ENCODE results near the gene TIMP2. TPM values are rescaled to one million over a fixed set of nuclear protein-coding genes. Genes with fewer than 3 reads are reported as not detected.

The TIMP2 gene
- total and polyA plus RNA-seq, 2 donors from 2014 or later: 72.1 to 172 TPM

DNA sequence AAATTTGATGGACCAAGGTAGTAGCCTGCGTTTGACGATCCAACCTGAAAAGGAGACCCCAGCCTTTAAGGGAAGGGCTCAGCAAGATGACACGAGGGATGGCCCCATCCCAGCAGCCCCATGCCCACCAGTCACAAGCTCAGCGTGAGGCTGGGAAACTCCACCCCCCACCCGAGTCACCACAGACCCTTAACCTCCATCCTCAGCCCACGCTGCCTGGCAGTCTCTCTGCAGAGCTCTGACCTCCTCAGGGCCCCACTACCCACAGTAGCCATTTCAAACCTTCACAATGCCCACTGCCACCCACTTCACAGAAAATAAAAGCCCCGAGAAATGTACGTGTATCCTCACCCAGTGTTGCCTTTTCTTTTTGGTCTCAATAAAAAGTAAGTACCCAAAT lies 103.2 kb downstream of the TIMP2 start:
- Histone ChIP-seq H3K9me3 (ENCODE audit: control insufficient read depth in 2 of 3, insufficient read depth in 1 of 3, low read length in 3 of 3) (no peaks in the 10 kb centered on the region), H3K4me1 (ENCODE audit: control insufficient read depth in 2 of 3, insufficient read depth in 2 of 3, low read depth in 1 of 3, low read length in 3 of 3) (no peaks in the 10 kb centered on the region), H3K9ac (ENCODE audit: low read length in 3 of 3) (no peak overlapping the region), H3K27me3 (ENCODE audit: control insufficient read depth, insufficient read depth, low read length) (no peaks in the 10 kb centered on the region), H3K27ac (ENCODE audit: low read depth in 2 of 2, low read length in 2 of 2) (no peak overlapping the region), H3K36me3 (ENCODE audit: control insufficient read depth in 2 of 3, insufficient read depth in 3 of 3, low read length in 3 of 3) (peaks cover 9 to 38% (median 38%) of the 10 kb centered on the region in 3 donors), H3K4me3 (ENCODE audit: low read length in 3 of 3) (no peak overlapping the region)
- DNase-seq (no peak), FAIRE-seq (no peak)
- TF ChIP-seq, protein P1, sequence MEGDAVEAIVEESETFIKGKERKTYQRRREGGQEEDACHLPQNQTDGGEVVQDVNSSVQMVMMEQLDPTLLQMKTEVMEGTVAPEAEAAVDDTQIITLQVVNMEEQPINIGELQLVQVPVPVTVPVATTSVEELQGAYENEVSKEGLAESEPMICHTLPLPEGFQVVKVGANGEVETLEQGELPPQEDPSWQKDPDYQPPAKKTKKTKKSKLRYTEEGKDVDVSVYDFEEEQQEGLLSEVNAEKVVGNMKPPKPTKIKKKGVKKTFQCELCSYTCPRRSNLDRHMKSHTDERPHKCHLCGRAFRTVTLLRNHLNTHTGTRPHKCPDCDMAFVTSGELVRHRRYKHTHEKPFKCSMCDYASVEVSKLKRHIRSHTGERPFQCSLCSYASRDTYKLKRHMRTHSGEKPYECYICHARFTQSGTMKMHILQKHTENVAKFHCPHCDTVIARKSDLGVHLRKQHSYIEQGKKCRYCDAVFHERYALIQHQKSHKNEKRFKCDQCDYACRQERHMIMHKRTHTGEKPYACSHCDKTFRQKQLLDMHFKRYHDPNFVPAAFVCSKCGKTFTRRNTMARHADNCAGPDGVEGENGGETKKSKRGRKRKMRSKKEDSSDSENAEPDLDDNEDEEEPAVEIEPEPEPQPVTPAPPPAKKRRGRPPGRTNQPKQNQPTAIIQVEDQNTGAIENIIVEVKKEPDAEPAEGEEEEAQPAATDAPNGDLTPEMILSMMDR (IDR thresholded peaks at IDR 0.05; ENCODE audit: borderline replicate concordance, extremely low read depth, insufficient read depth): no peak
- intact Hi-C loops (cut with DNase I): no loop called here

DNA sequence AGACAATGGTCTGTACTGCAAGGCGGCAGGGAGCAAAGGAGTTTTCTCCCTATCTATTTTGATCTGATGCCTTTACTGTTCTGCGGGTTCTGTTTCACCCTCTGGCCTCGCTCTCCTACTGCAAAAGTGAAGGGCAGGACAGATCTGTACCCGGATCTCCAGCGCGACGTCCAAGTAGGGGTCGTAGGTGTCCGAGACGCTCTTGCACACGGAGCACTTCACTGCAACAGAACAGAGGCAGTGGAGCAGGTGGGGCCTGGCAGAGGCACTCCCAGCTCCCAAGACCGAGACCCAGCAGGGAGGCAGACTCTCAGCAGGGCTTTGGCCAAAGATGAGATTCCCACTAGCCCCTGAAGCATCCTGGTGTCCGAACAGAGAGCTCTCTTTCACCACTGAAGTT lies 104.3 kb downstream of the TIMP2 start:
- TF ChIP-seq, protein P1 (IDR thresholded peaks at IDR 0.05; ENCODE audit: borderline replicate concordance, extremely low read depth, insufficient read depth): no peak

DNA sequence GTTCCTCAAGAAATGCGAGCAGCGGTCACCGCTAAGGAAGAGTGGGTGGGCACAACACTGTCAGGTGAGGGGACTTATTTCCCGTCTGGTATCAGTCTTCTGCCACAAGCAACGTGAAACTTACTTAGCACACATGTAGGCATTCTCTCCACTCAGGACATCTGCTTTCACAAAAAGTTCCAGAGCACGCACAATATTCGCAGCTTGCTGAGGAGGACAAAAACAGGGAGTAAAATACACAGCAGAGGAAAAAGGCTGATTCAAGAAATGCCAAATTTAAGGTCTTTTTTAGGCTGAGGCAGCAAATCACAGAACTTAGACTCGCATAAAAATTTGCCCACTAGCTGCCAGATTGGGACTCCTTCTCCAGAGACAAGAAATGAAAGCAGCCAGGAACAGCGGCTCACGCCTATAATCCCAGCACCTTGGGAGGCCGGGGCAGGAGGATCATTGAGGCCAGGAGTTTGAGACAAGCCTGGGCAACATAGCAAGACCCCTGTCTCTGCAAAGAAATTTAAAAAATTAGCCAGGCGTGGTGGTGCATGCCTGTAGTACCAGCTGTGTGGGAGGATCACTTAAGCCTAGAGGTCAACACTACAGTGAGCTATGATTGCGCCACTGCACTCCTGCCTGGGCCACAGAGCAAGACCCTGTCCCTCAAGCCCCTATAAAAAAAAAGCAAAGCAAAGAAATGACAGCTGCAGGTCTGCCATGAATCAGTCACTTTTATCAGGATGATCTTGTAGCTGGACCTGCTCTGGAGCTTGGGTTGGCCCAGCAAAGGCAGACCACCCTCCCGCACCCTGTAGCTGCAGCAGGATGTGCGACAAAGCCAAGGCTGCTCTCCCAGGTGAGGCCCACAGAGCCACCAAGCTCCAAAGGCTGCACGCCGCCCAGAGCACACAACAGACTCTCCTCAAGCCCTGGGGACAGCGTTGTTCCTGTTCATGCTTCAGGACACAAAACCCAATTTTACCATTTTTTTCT lies 105.1 kb downstream of the TIMP2 start:
- Histone ChIP-seq H3K9me3 (ENCODE audit: control insufficient read depth in 2 of 3, insufficient read depth in 1 of 3, low read length in 3 of 3) (no peaks in the 10 kb centered on the region), H3K36me3 (ENCODE audit: control insufficient read depth in 2 of 3, insufficient read depth in 3 of 3, low read length in 3 of 3) (peaks cover 14 to 54% (median 47%) of the 10 kb centered on the region in 3 donors), H3K9ac (ENCODE audit: low read length in 3 of 3) (no peak overlapping the region), H3K27me3 (ENCODE audit: control insufficient read depth, insufficient read depth, low read length) (no peaks in the 10 kb centered on the region), H3K4me1 (ENCODE audit: control insufficient read depth in 2 of 3, insufficient read depth in 2 of 3, low read depth in 1 of 3, low read length in 3 of 3) (no peaks in the 10 kb centered on the region), H3K27ac (ENCODE audit: low read depth in 2 of 2, low read length in 2 of 2) (peak overlapping the region in 1 of 2 donors; percentile 84), H3K4me3 (ENCODE audit: low read length in 3 of 3) (no peak overlapping the region)
- TF ChIP-seq, protein P1 (IDR thresholded peaks at IDR 0.05; ENCODE audit: borderline replicate concordance, extremely low read depth, insufficient read depth): no peak
- intact Hi-C loops (cut with DNase I): no loop called here
- FAIRE-seq: no peak
- DNase-seq: no peak

More for the DNA sequence above, 104.3 kb downstream of the TIMP2 start:
- H3K27ac ChIP-seq (ENCODE audit: low read depth in 2 of 2, low read length in 2 of 2): no peak overlapping the region
- H3K9ac ChIP-seq (ENCODE audit: low read length in 3 of 3): no peak overlapping the region
- intact Hi-C loops (cut with DNase I): no loop called here
- no peaks in the 10 kb centered on the region for H3K27me3 ChIP-seq (ENCODE audit: control insufficient read depth, insufficient read depth, low read length)
- FAIRE-seq (no peak), DNase-seq (no peak)
- H3K4me3 ChIP-seq (ENCODE audit: low read length in 3 of 3): no peak overlapping the region
- H3K4me1 ChIP-seq (ENCODE audit: control insufficient read depth in 2 of 3, insufficient read depth in 2 of 3, low read depth in 1 of 3, low read length in 3 of 3): no peaks in the 10 kb centered on the region
- no peaks in the 10 kb centered on the region for H3K9me3 ChIP-seq (ENCODE audit: control insufficient read depth in 2 of 3, insufficient read depth in 1 of 3, low read length in 3 of 3)
- H3K36me3 ChIP-seq (ENCODE audit: control insufficient read depth in 2 of 3, insufficient read depth in 3 of 3, low read length in 3 of 3): peaks cover 10 to 47% (median 43%) of the 10 kb centered on the region in 3 donors

Data from kidney (tissue), 14 donors.